SK-N-SH (cell line): Measurements from ENCODE around the gene NAA20. TPM values are rescaled to one million over a fixed set of nuclear protein-coding genes. Genes with fewer than 3 reads are reported as not detected.

Experiments
- CTCF ChIA-PET: fragments of 300-600, 350-600 bp; formaldehyde crosslinking; extraction: SDS; loops from one replicate; lab custom pipeline; 2021; lab: Yijun Ruan, JAX
- POLR2A ChIA-PET: fragments of 350-600 bp; sonication (Branson Sonifier 250); formaldehyde crosslinking; extraction: SDS; loops from one replicate; lab custom pipeline; 2020; ENCODE audit warnings: antibody characterized with exemption, inconsistent platforms; lab: Yijun Ruan, JAX
- DNase-seq: peaks from one replicate; pipeline ENCODE4 v3.0.0; 2012
- H2AFZ ChIP-seq: fragments of 200-600 bp; sonication (generic); 2 replicates; pipeline ENCODE4 v1.8.1; 2016; ENCODE audit warnings: antibody characterized with exemption, mild to moderate bottlenecking, low read depth
- H3F3A ChIP-seq: fragments of 200-600 bp; sonication (generic); replicated peaks from 2 replicates; pipeline ENCODE3; 2016; ENCODE audit warnings: antibody characterized with exemption, mild to moderate bottlenecking; ENCODE audit not compliant: insufficient read depth
- H3K27ac ChIP-seq, 2 experiments: fragments of 200-500 bp in 1 of 2; fragments of 200-600 bp in 1 of 2; sonication (Bioruptor generic) in 1 of 2; sonication (generic), shearing (Covaris generic) in 1 of 2; 2 replicates each; pipeline versions ENCODE4 v1.5.1 to v1.6.1; 2014 to 2016; ENCODE audit warnings: low read depth in 2 of 2, inconsistent platforms in 1 of 2, low read length in 1 of 2, mild to moderate bottlenecking in 1 of 2, mixed read lengths in 1 of 2
- H3K27me3 ChIP-seq: fragments of 200-600 bp; sonication (generic), shearing (Covaris generic); 2 replicates; pipeline ENCODE4 v1.6.1; 2016; ENCODE audit warnings: mixed run types; ENCODE audit not compliant: insufficient read depth
- H3K36me3 ChIP-seq, 2 experiments: fragments of 200-500 bp in 1 of 2; fragments of 200-600 bp in 1 of 2; sonication (Bioruptor generic) in 1 of 2; sonication (generic) in 1 of 2; replicated peaks in 1 of 2; 2 replicates each; pipeline versions ENCODE3 to v1.5.1; 2014 to 2016; ENCODE audit warnings: low read length in 1 of 2, mild to moderate bottlenecking in 1 of 2; ENCODE audit not compliant: insufficient read depth in 2 of 2, control insufficient read depth in 1 of 2
- H3K4me1 ChIP-seq, 2 experiments: fragments of 200-500 bp in 1 of 2; fragments of 200-600 bp in 1 of 2; sonication (Bioruptor generic) in 1 of 2; sonication (generic), shearing (Covaris generic) in 1 of 2; 2 replicates each; pipeline versions ENCODE4 v1.5.1 to v1.6.1; 2014 to 2016; ENCODE audit warnings: low read depth in 1 of 2, low read length in 1 of 2, mixed run types in 1 of 2; ENCODE audit not compliant: insufficient read depth in 2 of 2, control insufficient read depth in 1 of 2
- H3K4me2 ChIP-seq: fragments of 200-600 bp; sonication (generic), shearing (Covaris generic); 2 replicates; pipeline ENCODE4 v1.6.1; 2017; ENCODE audit warnings: mixed run types
- H3K4me3 ChIP-seq, 2 experiments: fragments of 200-500 bp in 1 of 2; fragments of 200-600 bp in 1 of 2; sonication (Bioruptor generic) in 1 of 2; sonication (generic), shearing (Covaris generic) in 1 of 2; 2 replicates each; pipeline versions ENCODE4 v1.5.1 to v1.8.1; 2014 to 2016; ENCODE audit warnings: low read depth in 2 of 2, inconsistent platforms in 1 of 2, low read length in 1 of 2, mild to moderate bottlenecking in 1 of 2, mixed read lengths in 1 of 2, moderate library complexity in 1 of 2
- H3K79me2 ChIP-seq: fragments of 200-600 bp; sonication (generic); 2 replicates; pipeline ENCODE4 v1.8.1; 2017; ENCODE audit warnings: mild to moderate bottlenecking; ENCODE audit not compliant: insufficient read depth
- H3K9ac ChIP-seq: fragments of 200-600 bp; sonication (generic); 2 replicates; pipeline ENCODE4 v1.6.1; 2017; ENCODE audit warnings: mixed run types
- H3K9me2 ChIP-seq: fragments of 200-600 bp; sonication (generic); 2 replicates; pipeline ENCODE4 v1.6.1; 2017; ENCODE audit warnings: mixed run types
- H3K9me3 ChIP-seq: fragments of 200-600 bp; sonication (generic); 2 replicates; pipeline ENCODE4 v1.6.1; 2017; ENCODE audit warnings: mixed run types, mild to moderate bottlenecking, moderate library complexity
- H4K20me1 ChIP-seq: fragments of 200-600 bp; sonication (generic); 2 replicates; pipeline ENCODE4 v1.6.1; 2017; ENCODE audit warnings: mild to moderate bottlenecking, mixed run types; ENCODE audit not compliant: insufficient read depth
- CTCF ChIP-seq: fragments of 200-600 bp; sonication (generic); IDR thresholded peaks from 2 replicates; pipeline ENCODE4 v1.6.1; 2017; ENCODE audit warnings: antibody characterized with exemption, mild to moderate bottlenecking, moderate library complexity
- ELF1 ChIP-seq: IDR thresholded peaks from 2 replicates; pipeline ENCODE4 v1.4.0; 2012
- EP300 ChIP-seq, 2 experiments: IDR thresholded peaks; 2 replicates each; pipeline versions ENCODE4 v1.4.0 to v1.6.1; 2012; ENCODE audit warnings: borderline replicate concordance in 1 of 2, low read depth in 1 of 2, low read length in 1 of 2
- FOXM1 ChIP-seq: IDR thresholded peaks from 2 replicates; pipeline ENCODE4 v1.4.0; 2012; ENCODE audit warnings: low read depth, mild to moderate bottlenecking
- GABPA ChIP-seq: IDR thresholded peaks from 2 replicates; pipeline ENCODE4 v1.4.0; 2012; ENCODE audit warnings: low read depth, mild to moderate bottlenecking
- MXI1 ChIP-seq: IDR thresholded peaks from 2 replicates; pipeline ENCODE4 v1.6.1; 2012; ENCODE audit warnings: mild to moderate bottlenecking, low read depth, low read length, improper control_type of control experiment
- NFIC ChIP-seq: IDR thresholded peaks from 2 replicates; pipeline ENCODE4 v1.4.0; 2012; ENCODE audit warnings: borderline replicate concordance
- RAD21 ChIP-seq: IDR thresholded peaks from 2 replicates; pipeline ENCODE4 v1.6.1; 2012; ENCODE audit warnings: mild to moderate bottlenecking, low read length
- RCOR1 ChIP-seq: fragments of 150-350 bp; IDR thresholded peaks from 2 replicates; pipeline ENCODE4 v1.6.1; 2017; ENCODE audit warnings: antibody characterized with exemption, low read length
- RXRA ChIP-seq: IDR thresholded peaks from 2 replicates; pipeline ENCODE4 v1.4.0; 2012; ENCODE audit warnings: low read depth, mild to moderate bottlenecking, borderline replicate concordance
- TEAD4 ChIP-seq: IDR thresholded peaks from 2 replicates; pipeline ENCODE4 v1.4.0; 2012; ENCODE audit warnings: mild to moderate bottlenecking, borderline replicate concordance; ENCODE audit not compliant: insufficient read depth
- USF2 ChIP-seq: fragments of 150-350 bp; IDR thresholded peaks from 2 replicates; pipeline ENCODE4 v1.6.1; 2017; ENCODE audit warnings: antibody characterized with exemption, low read length, low read depth, borderline replicate concordance
- WGBS: methylation state at CpG from one replicate; pipeline ENCODE4 v1.1.6; 2017; ENCODE audit warnings: low lambda C conversion rate; 5-methylcytosine and 5-hydroxymethylcytosine counted together
- polyA plus RNA-seq, 3 experiments: library from polyadenylated mRNA; depleted of rRNA; stranded (reverse); fragments of >200 nt; gene quantifications; 2 replicates each; pipeline ENCODE4 v1.2.3, GENCODE V29; 2012
- TF ChIP-seq, protein P1 (sequence below): fragments of 150-350 bp; IDR thresholded peaks from 2 replicates; pipeline ENCODE4 v1.6.1; 2016; ENCODE audit warnings: mild to moderate bottlenecking, low read depth, low read length
- TF ChIP-seq, protein P2 (sequence below): IDR thresholded peaks from 2 replicates; pipeline ENCODE4 v1.4.0; 2012; ENCODE audit warnings: low read depth, borderline replicate concordance
- TF ChIP-seq, protein P3 (sequence below): IDR thresholded peaks from 2 replicates; pipeline ENCODE4 v1.6.1; 2012; ENCODE audit warnings: mild to moderate bottlenecking, low read depth, low read length, moderate library complexity
- TF ChIP-seq, protein P4 (sequence below): IDR thresholded peaks from 2 replicates; pipeline ENCODE4 v1.4.0; 2012; ENCODE audit warnings: low read depth, borderline replicate concordance

The NAA20 gene
- polyA plus RNA-seq, 1 of the 3 experiments (the other 2 are of a cell fraction), result 85.0 TPM

- H3K4me2 ChIP-seq, result peak overlapping the region; percentile 61
- H3K27me3 ChIP-seq, result no peaks in the 10 kb centered on the region
- no peaks in the 10 kb centered on the region for H3K9me2 ChIP-seq
- H3K4me1 ChIP-seq, result peaks cover 21 to 31% of the 10 kb centered on the region in 2 experiments; a peak in 3 of 4 replicates
- POLR2A ChIA-PET, result no interaction called here
- peaks cover 32% of the 10 kb centered on the region; the same call in 1 of the 2 replicates for H3K79me2 ChIP-seq
- H2AFZ ChIP-seq, result no peak overlapping the region
- DNase-seq, result no peak
- TF ChIP-seq, protein P1, sequence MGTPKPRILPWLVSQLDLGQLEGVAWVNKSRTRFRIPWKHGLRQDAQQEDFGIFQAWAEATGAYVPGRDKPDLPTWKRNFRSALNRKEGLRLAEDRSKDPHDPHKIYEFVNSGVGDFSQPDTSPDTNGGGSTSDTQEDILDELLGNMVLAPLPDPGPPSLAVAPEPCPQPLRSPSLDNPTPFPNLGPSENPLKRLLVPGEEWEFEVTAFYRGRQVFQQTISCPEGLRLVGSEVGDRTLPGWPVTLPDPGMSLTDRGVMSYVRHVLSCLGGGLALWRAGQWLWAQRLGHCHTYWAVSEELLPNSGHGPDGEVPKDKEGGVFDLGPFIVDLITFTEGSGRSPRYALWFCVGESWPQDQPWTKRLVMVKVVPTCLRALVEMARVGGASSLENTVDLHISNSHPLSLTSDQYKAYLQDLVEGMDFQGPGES, result no peak
- TF ChIP-seq MXI1 (no peak), RCOR1 (no peak), EP300 (IDR thresholded peaks at IDR 0.05; ENCODE audit: borderline replicate concordance in 1 of 2, low read depth in 1 of 2, low read length in 1 of 2) (no peak), RAD21 (no peak), FOXM1 (no peak), USF2 (no peak), CTCF (no peak), NFIC (no peak), TEAD4 (no peak), RXRA (no peak), ELF1 (no peak), GABPA (no peak)
- TF ChIP-seq, protein P2, sequence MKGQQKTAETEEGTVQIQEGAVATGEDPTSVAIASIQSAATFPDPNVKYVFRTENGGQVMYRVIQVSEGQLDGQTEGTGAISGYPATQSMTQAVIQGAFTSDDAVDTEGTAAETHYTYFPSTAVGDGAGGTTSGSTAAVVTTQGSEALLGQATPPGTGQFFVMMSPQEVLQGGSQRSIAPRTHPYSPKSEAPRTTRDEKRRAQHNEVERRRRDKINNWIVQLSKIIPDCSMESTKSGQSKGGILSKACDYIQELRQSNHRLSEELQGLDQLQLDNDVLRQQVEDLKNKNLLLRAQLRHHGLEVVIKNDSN, result no peak
- TF ChIP-seq, protein P3, sequence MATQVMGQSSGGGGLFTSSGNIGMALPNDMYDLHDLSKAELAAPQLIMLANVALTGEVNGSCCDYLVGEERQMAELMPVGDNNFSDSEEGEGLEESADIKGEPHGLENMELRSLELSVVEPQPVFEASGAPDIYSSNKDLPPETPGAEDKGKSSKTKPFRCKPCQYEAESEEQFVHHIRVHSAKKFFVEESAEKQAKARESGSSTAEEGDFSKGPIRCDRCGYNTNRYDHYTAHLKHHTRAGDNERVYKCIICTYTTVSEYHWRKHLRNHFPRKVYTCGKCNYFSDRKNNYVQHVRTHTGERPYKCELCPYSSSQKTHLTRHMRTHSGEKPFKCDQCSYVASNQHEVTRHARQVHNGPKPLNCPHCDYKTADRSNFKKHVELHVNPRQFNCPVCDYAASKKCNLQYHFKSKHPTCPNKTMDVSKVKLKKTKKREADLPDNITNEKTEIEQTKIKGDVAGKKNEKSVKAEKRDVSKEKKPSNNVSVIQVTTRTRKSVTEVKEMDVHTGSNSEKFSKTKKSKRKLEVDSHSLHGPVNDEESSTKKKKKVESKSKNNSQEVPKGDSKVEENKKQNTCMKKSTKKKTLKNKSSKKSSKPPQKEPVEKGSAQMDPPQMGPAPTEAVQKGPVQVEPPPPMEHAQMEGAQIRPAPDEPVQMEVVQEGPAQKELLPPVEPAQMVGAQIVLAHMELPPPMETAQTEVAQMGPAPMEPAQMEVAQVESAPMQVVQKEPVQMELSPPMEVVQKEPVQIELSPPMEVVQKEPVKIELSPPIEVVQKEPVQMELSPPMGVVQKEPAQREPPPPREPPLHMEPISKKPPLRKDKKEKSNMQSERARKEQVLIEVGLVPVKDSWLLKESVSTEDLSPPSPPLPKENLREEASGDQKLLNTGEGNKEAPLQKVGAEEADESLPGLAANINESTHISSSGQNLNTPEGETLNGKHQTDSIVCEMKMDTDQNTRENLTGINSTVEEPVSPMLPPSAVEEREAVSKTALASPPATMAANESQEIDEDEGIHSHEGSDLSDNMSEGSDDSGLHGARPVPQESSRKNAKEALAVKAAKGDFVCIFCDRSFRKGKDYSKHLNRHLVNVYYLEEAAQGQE, result no peak
- TF ChIP-seq, protein P4, sequence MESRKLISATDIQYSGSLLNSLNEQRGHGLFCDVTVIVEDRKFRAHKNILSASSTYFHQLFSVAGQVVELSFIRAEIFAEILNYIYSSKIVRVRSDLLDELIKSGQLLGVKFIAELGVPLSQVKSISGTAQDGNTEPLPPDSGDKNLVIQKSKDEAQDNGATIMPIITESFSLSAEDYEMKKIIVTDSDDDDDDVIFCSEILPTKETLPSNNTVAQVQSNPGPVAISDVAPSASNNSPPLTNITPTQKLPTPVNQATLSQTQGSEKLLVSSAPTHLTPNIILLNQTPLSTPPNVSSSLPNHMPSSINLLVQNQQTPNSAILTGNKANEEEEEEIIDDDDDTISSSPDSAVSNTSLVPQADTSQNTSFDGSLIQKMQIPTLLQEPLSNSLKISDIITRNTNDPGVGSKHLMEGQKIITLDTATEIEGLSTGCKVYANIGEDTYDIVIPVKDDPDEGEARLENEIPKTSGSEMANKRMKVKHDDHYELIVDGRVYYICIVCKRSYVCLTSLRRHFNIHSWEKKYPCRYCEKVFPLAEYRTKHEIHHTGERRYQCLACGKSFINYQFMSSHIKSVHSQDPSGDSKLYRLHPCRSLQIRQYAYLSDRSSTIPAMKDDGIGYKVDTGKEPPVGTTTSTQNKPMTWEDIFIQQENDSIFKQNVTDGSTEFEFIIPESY, result no peak
- peaks cover 0 to 4% of the 10 kb centered on the region in 2 experiments for H3K36me3 ChIP-seq
- peak overlapping the region in 1 of 2 experiments; percentile 29; a peak in 1 of 4 replicates for H3K4me3 ChIP-seq
- WGBS, result 71% methylated on average over 9 of the region's 9 CpGs
- H3K27ac ChIP-seq, result peak overlapping the region; percentile 82 to 84
- H4K20me1 ChIP-seq, result no peaks in the 10 kb centered on the region
- H3K9ac ChIP-seq, result peak overlapping the region; percentile 48
- H3F3A ChIP-seq, result peaks cover 22% of the 10 kb centered on the region
- CTCF ChIA-PET, result interaction anchor here (0.9 to 1.4 kb wide), 4 partner anchors 19 to 190 kb away, joined by 3 to 5 read pairs (median 4); no protein-coding TSS in a partner anchor
- H3K9me3 ChIP-seq, result no peaks in the 10 kb centered on the region
Measured at GRCh38 chr20:19975901-19976300, 41.3 kb upstream of the NAA20 start.
